GM12801 (cell line): ENCODE data around the gene ANGEL2.

Source experiments
- TF ChIP-seq, protein P1 (sequence below): IDR thresholded peaks from one replicate; pipeline ENCODE4 v1.5.1; 2011; ENCODE audit warnings: control low read depth; ENCODE audit not compliant: insufficient read length; ENCODE audit errors: extremely low read depth

Gene ANGEL2

DNA sequence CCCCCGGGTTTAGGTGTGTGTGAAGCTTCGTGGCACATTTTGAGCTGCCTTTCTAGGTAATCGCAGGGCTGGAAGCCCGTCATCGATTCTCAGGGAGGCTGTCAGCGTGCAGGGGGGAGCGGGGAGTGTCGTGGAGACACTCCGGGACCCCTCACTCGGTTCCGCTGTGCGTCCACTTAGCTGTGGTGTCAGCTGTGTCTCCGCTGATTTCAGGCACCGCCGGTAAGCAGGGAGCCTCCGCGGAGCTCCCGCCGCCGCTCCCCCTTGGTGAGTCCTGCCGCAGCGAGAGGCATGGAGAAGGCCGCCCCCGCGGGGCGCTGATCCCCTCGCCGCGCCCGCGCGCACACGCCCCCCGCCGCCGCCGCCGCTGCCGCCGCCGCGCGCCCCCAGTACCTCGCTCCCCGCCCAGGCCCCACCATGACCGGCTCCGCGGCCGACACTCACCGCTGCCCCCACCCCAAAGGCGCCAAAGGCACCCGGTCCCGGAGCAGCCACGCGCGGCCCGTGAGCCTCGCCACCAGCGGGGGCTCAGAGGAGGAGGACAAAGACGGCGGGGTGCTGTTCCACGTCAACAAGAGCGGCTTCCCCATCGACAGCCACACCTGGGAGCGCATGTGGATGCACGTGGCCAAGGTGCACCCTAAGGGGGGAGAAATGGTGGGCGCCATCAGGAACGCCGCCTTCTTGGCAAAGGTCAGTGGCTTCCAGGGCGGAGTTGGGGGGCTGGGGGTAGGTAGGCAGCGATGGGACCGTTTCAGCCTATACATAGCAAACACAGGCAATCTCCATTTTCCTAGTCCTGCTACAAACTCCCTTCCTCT, 64.3 kb downstream of the ANGEL2 start:
- TF ChIP-seq, protein P1, sequence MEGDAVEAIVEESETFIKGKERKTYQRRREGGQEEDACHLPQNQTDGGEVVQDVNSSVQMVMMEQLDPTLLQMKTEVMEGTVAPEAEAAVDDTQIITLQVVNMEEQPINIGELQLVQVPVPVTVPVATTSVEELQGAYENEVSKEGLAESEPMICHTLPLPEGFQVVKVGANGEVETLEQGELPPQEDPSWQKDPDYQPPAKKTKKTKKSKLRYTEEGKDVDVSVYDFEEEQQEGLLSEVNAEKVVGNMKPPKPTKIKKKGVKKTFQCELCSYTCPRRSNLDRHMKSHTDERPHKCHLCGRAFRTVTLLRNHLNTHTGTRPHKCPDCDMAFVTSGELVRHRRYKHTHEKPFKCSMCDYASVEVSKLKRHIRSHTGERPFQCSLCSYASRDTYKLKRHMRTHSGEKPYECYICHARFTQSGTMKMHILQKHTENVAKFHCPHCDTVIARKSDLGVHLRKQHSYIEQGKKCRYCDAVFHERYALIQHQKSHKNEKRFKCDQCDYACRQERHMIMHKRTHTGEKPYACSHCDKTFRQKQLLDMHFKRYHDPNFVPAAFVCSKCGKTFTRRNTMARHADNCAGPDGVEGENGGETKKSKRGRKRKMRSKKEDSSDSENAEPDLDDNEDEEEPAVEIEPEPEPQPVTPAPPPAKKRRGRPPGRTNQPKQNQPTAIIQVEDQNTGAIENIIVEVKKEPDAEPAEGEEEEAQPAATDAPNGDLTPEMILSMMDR = no peak

DNA sequence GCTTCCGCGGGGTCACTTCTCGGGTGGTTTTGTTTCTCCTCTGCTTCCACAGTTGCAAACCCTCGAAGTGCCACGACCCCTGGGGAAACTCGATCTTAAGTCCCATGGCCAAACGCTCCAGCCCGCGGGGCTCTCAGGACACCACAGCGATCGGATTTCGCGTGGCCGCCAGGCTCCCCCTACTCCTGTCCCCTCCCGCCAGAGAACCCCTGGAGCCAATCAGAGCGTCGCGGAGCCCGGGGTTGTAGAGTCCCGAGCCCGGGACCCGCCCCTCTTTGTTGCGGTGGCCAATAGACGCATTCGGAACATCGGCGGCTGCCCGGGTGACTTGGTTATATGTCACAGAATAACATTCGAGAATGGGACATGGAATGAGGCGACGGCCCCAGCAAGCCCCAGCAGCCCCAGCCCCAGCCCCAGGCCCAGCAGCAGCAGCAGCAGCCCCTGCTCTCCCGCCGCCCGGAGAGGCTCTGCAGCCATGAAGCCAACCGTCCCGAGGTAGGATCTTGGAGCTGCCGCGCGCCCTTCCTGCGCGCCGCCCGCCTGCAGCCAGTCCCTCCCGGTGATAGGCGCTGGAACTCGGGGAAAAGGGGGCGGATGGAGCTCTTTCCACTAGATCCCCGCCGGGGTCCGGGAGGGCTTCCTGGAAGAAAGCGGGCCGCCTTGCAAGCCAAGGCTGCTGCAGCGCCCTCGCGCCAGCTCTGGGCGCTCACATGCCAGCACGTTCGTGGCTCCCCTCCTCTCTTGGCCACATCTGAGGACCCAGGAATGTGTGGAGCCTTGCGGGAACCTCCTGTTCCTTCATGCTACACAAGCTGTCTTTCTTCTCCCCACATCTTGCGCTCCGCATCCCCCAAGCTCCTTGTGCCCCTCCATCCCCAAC, 65.2 kb downstream of the ANGEL2 start, which contains the start of gene VASH2:
VASH2 (plus strand) TSS at position 299 of the 883 bp plus-strand sequence. CDS start 1,002 bp downstream, outside the sequence.
- TF ChIP-seq, protein P1 = no peak

DNA sequence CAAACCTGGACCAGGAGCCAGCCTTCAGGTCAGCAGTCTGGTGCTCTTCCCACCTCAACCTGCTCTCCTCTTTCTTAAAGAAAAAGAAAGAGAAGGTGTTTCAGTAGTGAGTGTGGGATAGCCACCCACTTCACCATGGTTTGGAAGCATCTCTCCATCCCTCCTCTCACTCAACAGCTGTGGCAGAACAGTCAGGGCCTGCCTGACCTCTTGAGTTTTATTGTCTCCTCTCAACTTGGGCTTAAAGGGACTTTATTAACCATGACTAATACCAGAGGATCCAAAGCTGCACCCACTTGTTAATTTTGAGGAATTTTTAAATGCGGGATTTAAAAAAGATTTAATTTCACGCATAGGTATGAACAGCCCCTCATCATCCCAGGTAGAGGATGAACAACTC, 65.9 kb downstream of the ANGEL2 start:
- TF ChIP-seq, protein P1 = no peak

DNA sequence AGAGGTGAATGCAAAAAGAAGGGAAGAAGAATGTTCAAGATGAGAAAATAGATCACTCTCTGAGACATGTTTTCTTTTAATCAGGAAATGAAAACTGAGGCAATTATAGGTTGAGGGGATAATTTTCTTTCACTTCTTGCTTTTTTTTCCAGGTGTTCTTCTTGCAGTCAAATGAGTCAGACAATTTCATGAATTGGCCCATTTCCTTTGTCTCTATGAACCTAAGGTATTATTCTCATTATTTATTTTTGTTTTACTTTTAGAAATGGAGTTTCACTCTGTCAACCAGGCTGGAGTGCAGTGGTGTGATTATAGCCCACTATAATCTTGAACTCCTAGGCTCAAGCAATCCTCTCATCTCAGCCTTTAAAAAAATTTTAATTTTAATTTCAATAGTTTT, 68.8 kb downstream of the ANGEL2 start:
- TF ChIP-seq, protein P1 = no peak

DNA sequence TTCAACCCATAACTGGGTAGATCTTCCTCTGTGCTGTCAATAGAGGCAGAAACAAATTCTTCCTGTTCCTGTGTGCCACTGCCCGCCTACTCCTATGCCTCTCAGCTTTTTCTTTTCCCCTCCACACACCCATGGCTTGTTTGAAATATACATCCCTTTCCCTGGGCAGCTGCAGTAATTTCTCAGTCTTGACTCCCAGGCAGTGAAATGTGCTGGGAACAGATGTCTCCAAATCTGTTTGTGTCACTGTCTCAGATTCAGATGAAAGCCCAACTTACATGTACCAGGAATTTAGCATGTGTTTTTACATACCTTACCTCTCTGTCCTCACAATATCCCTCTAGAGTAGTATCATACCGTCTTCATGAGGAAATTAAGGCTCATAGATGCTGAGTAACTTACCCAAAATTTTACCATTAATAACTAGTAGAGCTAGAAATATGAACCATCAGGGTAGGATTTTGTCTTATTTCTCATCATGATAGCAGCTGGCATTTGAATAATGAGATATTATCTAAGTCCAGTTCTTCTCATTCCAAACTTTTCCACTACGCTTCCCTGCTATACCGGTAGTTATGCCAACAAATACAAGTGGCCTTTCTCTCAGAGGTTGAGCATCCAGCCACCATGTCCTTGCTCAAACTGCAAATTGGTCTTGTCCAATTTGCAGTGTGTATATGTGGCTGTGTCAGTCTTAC, 70.1 kb downstream of the ANGEL2 start:
- TF ChIP-seq, protein P1 = no peak

DNA sequence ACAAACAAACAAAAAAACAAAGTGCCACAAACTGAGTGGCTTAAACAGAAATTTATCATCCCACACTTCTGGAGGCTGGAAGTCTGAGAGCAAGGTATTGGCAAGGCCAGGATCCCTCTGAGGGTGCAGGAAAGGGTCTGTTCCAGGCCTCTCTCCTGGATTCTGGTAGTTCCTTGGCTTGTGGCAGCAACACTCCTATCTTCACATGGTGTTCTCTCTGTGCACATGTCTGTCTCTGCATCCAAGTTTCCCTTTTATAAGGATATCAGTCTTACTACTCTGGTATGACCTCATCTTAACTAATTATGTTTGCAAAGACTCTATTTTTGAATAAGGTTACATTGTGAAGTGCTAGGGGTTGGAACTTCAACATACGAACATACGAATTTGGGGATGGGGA, 70.6 kb downstream of the ANGEL2 start:
- TF ChIP-seq, protein P1 = no peak
